GM12873 (cell line): ENCODE measurements around the gene DCTN3.

Source experiments
- CTCF ChIP-seq: IDR thresholded peaks from 2 replicates; pipeline ENCODE4 v1.5.1; 2012; ENCODE audit warnings: low read depth, mild to moderate bottlenecking, moderate library complexity, low read length, control low read depth; ENCODE audit not compliant: insufficient read depth; ENCODE audit errors: missing control alignments

Gene DCTN3

GRCh38 chr9:34651876-34652601 is 31.7 kb upstream of the DCTN3 start, which contains the start of gene IL11RA:
Gene IL11RA, plus strand, starts transcription at chr9:34652185. Its CDS starts 3,033 bp downstream, at chr9:34655218.
- no peak for TF ChIP-seq CTCF

GRCh38 chr9:34651321-34651720 is 31.0 kb upstream of the DCTN3 start:
- TF ChIP-seq CTCF = no peak

DNA sequence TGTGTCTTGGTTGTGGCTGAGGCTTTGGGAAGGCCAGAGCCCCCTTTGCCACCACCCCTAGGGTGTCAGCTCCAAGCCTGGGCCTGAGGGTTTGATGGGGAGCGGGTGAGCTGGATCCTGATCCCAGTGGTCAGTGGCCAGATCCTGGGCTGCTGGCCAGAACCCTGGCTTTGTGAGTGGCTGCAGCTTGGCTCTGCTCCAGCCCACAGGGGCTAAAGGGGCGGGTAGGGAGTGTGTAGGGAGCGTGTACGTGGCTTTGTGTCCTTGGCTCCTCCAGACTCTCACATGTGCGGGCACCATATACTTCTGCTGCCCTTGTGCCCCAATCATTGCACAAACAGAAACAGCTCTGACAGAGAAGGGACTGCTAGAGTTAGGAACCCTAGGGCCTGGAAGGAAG is 30.5 kb upstream of the DCTN3 start:
- TF ChIP-seq CTCF = no peak

GRCh38 chr9:34648673-34649072 is 28.4 kb upstream of the DCTN3 start:
- no peak for TF ChIP-seq CTCF

GRCh38 chr9:34647651-34648050 is 27.4 kb upstream of the DCTN3 start:
- no peak for TF ChIP-seq CTCF

DNA sequence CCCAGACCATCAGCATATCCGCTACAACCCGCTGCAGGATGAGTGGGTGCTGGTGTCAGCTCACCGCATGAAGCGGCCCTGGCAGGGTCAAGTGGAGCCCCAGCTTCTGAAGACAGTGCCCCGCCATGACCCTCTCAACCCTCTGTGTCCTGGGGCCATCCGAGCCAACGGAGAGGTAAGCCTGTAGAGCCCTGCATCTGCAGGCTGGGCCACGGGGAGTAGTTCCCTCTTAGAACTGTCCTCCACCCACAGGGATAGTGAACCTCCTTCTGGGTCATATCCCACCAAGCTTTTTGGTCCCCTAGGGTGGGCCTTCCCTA is 26.7 kb upstream of the DCTN3 start:
- no peak for TF ChIP-seq CTCF

DNA sequence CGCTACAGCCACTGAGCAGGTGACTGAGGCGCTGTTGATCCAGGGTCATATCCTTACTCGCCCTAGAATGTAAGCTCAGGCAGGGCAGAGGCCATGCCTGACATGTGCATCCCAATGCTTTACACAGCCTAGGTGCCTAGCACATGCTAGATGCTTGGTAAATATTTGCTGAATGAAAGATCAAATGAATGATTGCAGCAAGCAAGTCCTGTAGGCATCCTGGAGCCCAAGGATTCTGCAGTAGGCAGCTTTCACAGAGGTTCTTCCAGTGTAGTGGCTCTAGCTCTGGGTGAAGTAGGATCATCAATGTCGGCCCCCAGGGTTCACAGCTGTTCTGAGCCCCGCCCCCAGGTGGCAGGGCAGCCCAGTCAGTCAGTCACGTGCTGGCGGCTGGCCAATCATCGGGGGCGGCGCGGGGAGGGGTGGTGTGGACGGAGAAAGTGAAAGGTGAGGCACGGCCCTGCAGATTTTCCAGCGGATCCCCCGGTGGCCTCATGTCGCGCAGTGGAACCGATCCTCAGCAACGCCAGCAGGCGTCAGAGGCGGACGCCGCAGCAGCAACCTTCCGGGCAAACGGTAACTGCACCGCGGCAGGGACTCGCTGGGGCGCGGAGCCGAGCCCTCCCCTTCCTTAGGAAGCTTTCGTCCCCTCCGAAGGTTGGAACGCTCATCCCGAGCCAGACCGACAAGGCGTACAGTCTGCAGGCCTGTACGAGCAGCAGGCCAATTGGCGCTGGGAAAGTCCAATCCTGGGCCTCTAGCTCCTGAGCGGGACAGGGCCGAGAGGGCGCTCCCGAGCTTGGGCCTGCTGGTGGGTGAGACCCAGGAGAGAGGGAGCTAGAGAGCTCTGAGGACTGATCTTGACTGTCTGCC is 26.2 kb upstream of the DCTN3 start, which contains the start of gene GALT:
Gene GALT, plus strand, starts transcription at position 465 of the 873 bp plus-strand sequence. Its CDS starts 30 bp downstream, at position 495.
- TF ChIP-seq CTCF = peak; percentile 60
